Measurements from ENCODE around the gene RCE1.

The RCE1 gene

GRCh38 chr11:66870616-66871520, 27.6 kb downstream of the RCE1 start:
- DNase-seq, result no peak

GRCh38 chr11:66871521-66871901, 28.3 kb downstream of the RCE1 start:
- no peak for DNase-seq

- no peak for DNase-seq
Observed at GRCh38 chr11:66874232-66874631, 31.0 kb downstream of the RCE1 start.

- no peak for DNase-seq
Observed at GRCh38 chr11:66875378-66875777, 32.1 kb downstream of the RCE1 start.

GRCh38 chr11:66877588-66878385, 34.5 kb downstream of the RCE1 start:
- DNase-seq, result no peak

GRCh38 chr11:66878474-66878873, 35.2 kb downstream of the RCE1 start:
- DNase-seq, result no peak

GRCh38 chr11:66879000-66879399, 35.8 kb downstream of the RCE1 start:
- no peak for DNase-seq

- DNase-seq, result no peak
Observed at GRCh38 chr11:66879583-66879982, 36.3 kb downstream of the RCE1 start.

- no peak for DNase-seq
Observed at GRCh38 chr11:66879999-66880398, 36.8 kb downstream of the RCE1 start.

- no peak for DNase-seq
Observed at GRCh38 chr11:66880496-66881450, 37.5 kb downstream of the RCE1 start.

- no peak for DNase-seq
Observed at GRCh38 chr11:66881451-66881835, 38.2 kb downstream of the RCE1 start.

GRCh38 chr11:66881927-66882452, 38.7 kb downstream of the RCE1 start:
- no peak for DNase-seq

GRCh38 chr11:66882561-66883015, 39.3 kb downstream of the RCE1 start:
- DNase-seq, result no peak

- DNase-seq, result peak; percentile 36
Observed at GRCh38 chr11:66883016-66883965, 40.0 kb downstream of the RCE1 start.

GRCh38 chr11:66884443-66884842, 41.2 kb downstream of the RCE1 start:
- DNase-seq, result no peak

GRCh38 chr11:66885469-66885868, 42.2 kb downstream of the RCE1 start:
- DNase-seq, result no peak

GRCh38 chr11:66885950-66886440, 42.8 kb downstream of the RCE1 start:
- no peak for DNase-seq

- DNase-seq, result peak; percentile 51
Observed at GRCh38 chr11:66886671-66887221, 43.5 kb downstream of the RCE1 start.

GRCh38 chr11:66887526-66887925, 44.3 kb downstream of the RCE1 start:
- DNase-seq, result no peak

- no peak for DNase-seq
Observed at GRCh38 chr11:66888282-66888681, 45.0 kb downstream of the RCE1 start.

- DNase-seq, result no peak
Observed at GRCh38 chr11:66889960-66890359, 46.7 kb downstream of the RCE1 start.

Data from fibroblast of upper back skin (primary cell).